Inflammatory macrophage treated with lipopolysaccharide for 1 hour (primary cell): ENCODE results near the gene SETX.

ENCODE experiments used
- DNase-seq, 2 donors: peaks; one replicate each; pipeline ENCODE4 v3.0.0-alpha.2; 2020 to 2022

SETX gene

GRCh38 chr9:132356324-132356924, 1.6 kb upstream of the SETX start:
- no peak for DNase-seq

- DNase-seq = peak in 1 of 2 donors; percentile 21
These were observed 3.3 kb downstream of the SETX start for GRCh38 chr9:132351404-132352045.

GRCh38 chr9:132350861-132351315, 3.9 kb downstream of the SETX start:
- peak; percentile 46 to 58 for DNase-seq

GRCh38 chr9:132348676-132349075, 6.1 kb downstream of the SETX start:
- DNase-seq = no peak

GRCh38 chr9:132346177-132346576, 8.6 kb downstream of the SETX start:
- DNase-seq = no peak

- DNase-seq = no peak
These were observed 13.5 kb downstream of the SETX start for GRCh38 chr9:132341177-132341840.

GRCh38 chr9:132334364-132334763, 20.4 kb downstream of the SETX start:
- no peak for DNase-seq

- no peak for DNase-seq
These were observed 21.2 kb downstream of the SETX start for GRCh38 chr9:132333556-132333955.

- DNase-seq = no peak
These were observed 26.2 kb downstream of the SETX start for GRCh38 chr9:132328580-132328979.

- no peak for DNase-seq
These were observed 27.2 kb downstream of the SETX start for GRCh38 chr9:132327537-132327936.

- DNase-seq = no peak
These were observed 30.4 kb downstream of the SETX start for GRCh38 chr9:132324425-132324824.

- no peak for DNase-seq
These were observed 35.2 kb downstream of the SETX start for GRCh38 chr9:132319421-132320110.

- no peak for DNase-seq
These were observed 41.9 kb downstream of the SETX start for GRCh38 chr9:132312873-132313272.

GRCh38 chr9:132312426-132312825, 42.4 kb downstream of the SETX start:
- DNase-seq = no peak

GRCh38 chr9:132311978-132312377, 42.8 kb downstream of the SETX start:
- no peak for DNase-seq

GRCh38 chr9:132309056-132309455, 45.7 kb downstream of the SETX start:
- no peak for DNase-seq

GRCh38 chr9:132301521-132301920, 53.3 kb downstream of the SETX start:
- DNase-seq = no peak

GRCh38 chr9:132299221-132299620, 55.6 kb downstream of the SETX start:
- no peak for DNase-seq

- DNase-seq = no peak
These were observed 59.6 kb downstream of the SETX start for GRCh38 chr9:132295181-132295580.

GRCh38 chr9:132293145-132293721, 61.6 kb downstream of the SETX start:
- DNase-seq = no peak

- DNase-seq = no peak
These were observed 65.8 kb downstream of the SETX start for GRCh38 chr9:132288966-132289365.

GRCh38 chr9:132288361-132288760, 66.4 kb downstream of the SETX start:
- DNase-seq = no peak

GRCh38 chr9:132287256-132287760, 67.5 kb downstream of the SETX start:
- DNase-seq = no peak
